ENCODE measurements around the gene FAM131A.

- TF ChIP-seq CTCF (conservative IDR thresholded peaks at IDR 0.05; ENCODE audit: low read length), result no peak
- no peak for TF ChIP-seq EZH2phosphoT487 (IDR thresholded peaks at IDR 0.05; ENCODE audit: borderline replicate concordance, low read depth, low read length)
Measured at GRCh38 chr3:184391266-184391665, 53.9 kb downstream of the FAM131A start.
